Cardiac septum (tissue), 1 donor: ENCODE measurements around the gene CELF4. TPM values are rescaled to one million over a fixed set of nuclear protein-coding genes. Genes with fewer than 3 reads are reported as not detected.
"Not testable (repeated sequence)": the region's sequence is repeated elsewhere in the genome, so short reads cannot be mapped to it uniquely, and the experiment has no call there.

ENCODE experiments used
- DNase-seq: peaks from one replicate; pipeline ENCODE4 v3.0.0-alpha.2; 2020; ENCODE audit warnings: low spot score
- intact Hi-C: fragments of 100-400 bp; cut with DNase I; formaldehyde crosslinking; loops from one replicate; pipeline ENCODE4 v1.14.0; 2022
- total RNA-seq: library from RNA; stranded (reverse); fragmentation: NEBNext Ultra II Directional; extraction: Animal tissue kit (Norgen Biotek cat#: 25700); gene quantifications from one replicate; pipeline ENCODE4 v1.2.1, GENCODE V29; 2021
- donor health status: DM: no; HTN: no; CAD: no.

CELF4 gene
- total RNA-seq, 1 donor from 2014 or later = 0.24 TPM

GRCh38 chr18:37483221-37483971 is 82.2 kb downstream of the CELF4 start:
- no peak for DNase-seq
- intact Hi-C loops = no loop called here

- intact Hi-C loops = no loop called here
Observed at GRCh38 chr18:37482433-37482832, 83.2 kb downstream of the CELF4 start.

GRCh38 chr18:37482002-37482401 is 83.6 kb downstream of the CELF4 start:
- intact Hi-C loops = no loop called here
- no peak for DNase-seq

More at GRCh38 chr18:37482433-37482832, 83.2 kb downstream of the CELF4 start:
- DNase-seq = no peak

- no peak for DNase-seq
- intact Hi-C loops = no loop called here
Observed at GRCh38 chr18:37481491-37481890, 84.1 kb downstream of the CELF4 start.

- no peak for DNase-seq
- intact Hi-C loops = no loop called here
Observed at GRCh38 chr18:37481072-37481471, 84.5 kb downstream of the CELF4 start.

GRCh38 chr18:37476611-37477295 is 88.8 kb downstream of the CELF4 start:
- intact Hi-C loops = loop anchor here (5.0 kb wide), 1 partner anchor 89 kb away; no protein-coding TSS in a partner anchor
- no peak for DNase-seq

GRCh38 chr18:37476182-37476581 is 89.4 kb downstream of the CELF4 start:
- DNase-seq = no peak

GRCh38 chr18:37473195-37473840 is 92.3 kb downstream of the CELF4 start:
- no peak for DNase-seq
- intact Hi-C loops = no loop called here

More at GRCh38 chr18:37476182-37476581, 89.4 kb downstream of the CELF4 start:
- intact Hi-C loops = loop anchor here (5.0 kb wide), 1 partner anchor 89 kb away; no protein-coding TSS in a partner anchor

- intact Hi-C loops = no loop called here
- DNase-seq = no peak
Observed at GRCh38 chr18:37471637-37472036, 94.0 kb downstream of the CELF4 start.

GRCh38 chr18:37470986-37471385 is 94.6 kb downstream of the CELF4 start:
- intact Hi-C loops = no loop called here
- DNase-seq = no peak

GRCh38 chr18:37467002-37467662 is 98.5 kb downstream of the CELF4 start:
- DNase-seq = no peak
- intact Hi-C loops = no loop called here

GRCh38 chr18:37465958-37466357 is 99.6 kb downstream of the CELF4 start:
- intact Hi-C loops = no loop called here
- no peak for DNase-seq

GRCh38 chr18:37464257-37464656 is 101.3 kb downstream of the CELF4 start:
- DNase-seq = no peak
- intact Hi-C loops = no loop called here

- intact Hi-C loops = not testable (repeated sequence)
Observed at GRCh38 chr18:37461329-37461728, 104.3 kb downstream of the CELF4 start.

GRCh38 chr18:37460604-37461003 is 105.0 kb downstream of the CELF4 start:
- intact Hi-C loops = no loop called here
- DNase-seq = no peak

More at GRCh38 chr18:37461329-37461728, 104.3 kb downstream of the CELF4 start:
- not testable (repeated sequence) for DNase-seq

GRCh38 chr18:37458697-37459096 is 106.9 kb downstream of the CELF4 start:
- no peak for DNase-seq
- intact Hi-C loops = no loop called here

- intact Hi-C loops = no loop called here
Observed at GRCh38 chr18:37457753-37458152, 107.8 kb downstream of the CELF4 start.

GRCh38 chr18:37457341-37457740 is 108.3 kb downstream of the CELF4 start:
- intact Hi-C loops = no loop called here
- no peak for DNase-seq

More at GRCh38 chr18:37457753-37458152, 107.8 kb downstream of the CELF4 start:
- DNase-seq = no peak

GRCh38 chr18:37456873-37457272 is 108.7 kb downstream of the CELF4 start:
- intact Hi-C loops = no loop called here
- no peak for DNase-seq

- intact Hi-C loops = no loop called here
- DNase-seq = no peak
Observed at GRCh38 chr18:37456395-37456794, 109.2 kb downstream of the CELF4 start.
